DOHH2 (cell line): ENCODE data around the gene PACRG.

ENCODE experiments used
- H3F3A ChIP-seq: fragments of 200-600 bp; sonication (generic), shearing (Covaris generic); 2 replicates; pipeline ENCODE4 v1.6.0; 2016; ENCODE audit warnings: antibody characterized with exemption, mild to moderate bottlenecking; ENCODE audit not compliant: control insufficient read depth, insufficient read depth
- H3K27ac ChIP-seq: fragments of 200-600 bp; sonication (generic); 2 replicates; pipeline ENCODE4 v1.5.1; 2014; ENCODE audit warnings: low read depth, mild to moderate bottlenecking, low read length, moderate library complexity
- H3K27me3 ChIP-seq: fragments of 200-600 bp; sonication (generic); 2 replicates; pipeline ENCODE4 v1.6.1; 2014; ENCODE audit warnings: mild to moderate bottlenecking, low read length, mixed read lengths; ENCODE audit not compliant: control insufficient read depth
- H3K36me3 ChIP-seq: fragments of 200-600 bp; sonication (generic); 2 replicates; pipeline ENCODE4 v1.6.1; 2014; ENCODE audit warnings: mild to moderate bottlenecking, low read length, moderate library complexity, mixed read lengths; ENCODE audit not compliant: control insufficient read depth
- H3K4me1 ChIP-seq: fragments of 200-600 bp; sonication (generic); 2 replicates; pipeline ENCODE4 v1.6.1; 2014; ENCODE audit warnings: mild to moderate bottlenecking, low read length, mixed read lengths; ENCODE audit not compliant: control insufficient read depth
- H3K4me2 ChIP-seq: fragments of 200-600 bp; sonication (generic); 2 replicates; pipeline ENCODE4 v1.6.0; 2014; ENCODE audit warnings: mild to moderate bottlenecking, low read length, moderate library complexity
- H3K4me3 ChIP-seq: fragments of 200-600 bp; sonication (generic); 2 replicates; pipeline ENCODE4 v1.5.1; 2014; ENCODE audit warnings: mild to moderate bottlenecking, low read length, mixed read lengths
- H3K79me2 ChIP-seq: fragments of 200-600 bp; sonication (generic); 2 replicates; pipeline ENCODE4 v1.6.1; 2014; ENCODE audit warnings: mild to moderate bottlenecking, low read length, mixed read lengths; ENCODE audit not compliant: control insufficient read depth
- H3K9me2 ChIP-seq: fragments of 200-600 bp; sonication (generic); replicated peaks from 2 replicates; pipeline ENCODE4 v1.6.1; 2014; ENCODE audit warnings: mild to moderate bottlenecking, low read length, mixed read lengths; ENCODE audit not compliant: control insufficient read depth
- H3K9me3 ChIP-seq: fragments of 200-600 bp; sonication (generic); 2 replicates; pipeline ENCODE4 v1.6.1; 2014; ENCODE audit warnings: antibody characterized with exemption, low read length, mixed read lengths; ENCODE audit not compliant: control insufficient read depth, insufficient read depth
- H4K20me1 ChIP-seq: fragments of 200-600 bp; sonication (generic); 2 replicates; pipeline ENCODE4 v1.6.0; 2014; ENCODE audit warnings: low read depth, mild to moderate bottlenecking, antibody characterized with exemption, low read length, moderate library complexity; ENCODE audit not compliant: control insufficient read depth, insufficient read depth
- CTCF ChIP-seq: fragments of 200-600 bp; sonication (generic); IDR thresholded peaks from one replicate; pipeline ENCODE4 v1.5.1; 2014; ENCODE audit warnings: antibody characterized with exemption, mild to moderate bottlenecking, low read depth, low read length; ENCODE audit not compliant: poor library complexity, severe bottlenecking
- EZH2phosphoT487 ChIP-seq: fragments of 200-600 bp; sonication (generic); IDR thresholded peaks from 2 replicates; pipeline ENCODE4 v1.6.1; 2017; ENCODE audit warnings: borderline replicate concordance, mild to moderate bottlenecking, antibody characterized with exemption, low read length, moderate library complexity, mixed read lengths

PACRG gene

GRCh38 chr6:163320804-163321203 is 593.0 kb downstream of the PACRG start:
- H3K79me2 ChIP-seq, result no peaks in the 10 kb centered on the region
- H3K4me2 ChIP-seq, result no peak overlapping the region
- no peaks in the 10 kb centered on the region for H3F3A ChIP-seq
- H3K9me2 ChIP-seq, result no peaks in the 10 kb centered on the region
- no peaks in the 10 kb centered on the region for H3K36me3 ChIP-seq
- no peak for TF ChIP-seq EZH2phosphoT487
- TF ChIP-seq CTCF, result no peak
- H3K27me3 ChIP-seq, result no peaks in the 10 kb centered on the region
- H3K4me1 ChIP-seq, result no peaks in the 10 kb centered on the region
- H3K4me3 ChIP-seq, result no peak overlapping the region
- no peaks in the 10 kb centered on the region for H3K9me3 ChIP-seq
- H4K20me1 ChIP-seq, result no peaks in the 10 kb centered on the region
- no peak overlapping the region for H3K27ac ChIP-seq

- Histone ChIP-seq H3K9me2 (no peaks in the 10 kb centered on the region), H4K20me1 (no peaks in the 10 kb centered on the region), H3K27me3 (no peaks in the 10 kb centered on the region), H3K4me1 (no peaks in the 10 kb centered on the region), H3K27ac (no peak overlapping the region), H3K79me2 (no peaks in the 10 kb centered on the region), H3K9me3 (no peaks in the 10 kb centered on the region), H3K4me2 (no peak overlapping the region), H3K4me3 (no peak overlapping the region), H3F3A (no peaks in the 10 kb centered on the region), H3K36me3 (no peaks in the 10 kb centered on the region)
- TF ChIP-seq EZH2phosphoT487 (no peak), CTCF (no peak)
Observed at GRCh38 chr6:163321717-163322116, 593.9 kb downstream of the PACRG start.

- no peak overlapping the region for H3K4me3 ChIP-seq
- no peaks in the 10 kb centered on the region for H3K9me2 ChIP-seq
- no peaks in the 10 kb centered on the region for H3K27me3 ChIP-seq
- H3K4me1 ChIP-seq, result no peaks in the 10 kb centered on the region
- no peaks in the 10 kb centered on the region for H4K20me1 ChIP-seq
- no peak overlapping the region for H3K27ac ChIP-seq
- TF ChIP-seq CTCF (no peak), EZH2phosphoT487 (no peak)
- no peaks in the 10 kb centered on the region for H3F3A ChIP-seq
- no peaks in the 10 kb centered on the region for H3K36me3 ChIP-seq
- H3K4me2 ChIP-seq, result no peak overlapping the region
- no peaks in the 10 kb centered on the region for H3K79me2 ChIP-seq
- no peaks in the 10 kb centered on the region for H3K9me3 ChIP-seq
Observed at GRCh38 chr6:163323274-163323673, 595.5 kb downstream of the PACRG start.

- no peaks in the 10 kb centered on the region for H3K79me2 ChIP-seq
- no peak overlapping the region for H3K27ac ChIP-seq
- no peaks in the 10 kb centered on the region for H3K9me3 ChIP-seq
- no peak overlapping the region for H3K4me3 ChIP-seq
- H4K20me1 ChIP-seq, result no peaks in the 10 kb centered on the region
- no peaks in the 10 kb centered on the region for H3K27me3 ChIP-seq
- H3K4me1 ChIP-seq, result no peaks in the 10 kb centered on the region
- no peak for TF ChIP-seq CTCF
- no peak for TF ChIP-seq EZH2phosphoT487
- H3F3A ChIP-seq, result no peaks in the 10 kb centered on the region
- no peaks in the 10 kb centered on the region for H3K36me3 ChIP-seq
- no peaks in the 10 kb centered on the region for H3K9me2 ChIP-seq
- no peak overlapping the region for H3K4me2 ChIP-seq
Observed at GRCh38 chr6:163323705-163324104, 595.9 kb downstream of the PACRG start.
